Measurements from ENCODE around the gene FASLG. TPM values are rescaled to one million over a fixed set of nuclear protein-coding genes. Genes with fewer than 3 reads are reported as not detected.
A peak's percentile ranks its signal among the peaks of the same experiment; 100 is the strongest.

FASLG gene
- total RNA-seq (not detected in 2 replicates), polyA plus RNA-seq (not detected in 2 replicates)

DNA sequence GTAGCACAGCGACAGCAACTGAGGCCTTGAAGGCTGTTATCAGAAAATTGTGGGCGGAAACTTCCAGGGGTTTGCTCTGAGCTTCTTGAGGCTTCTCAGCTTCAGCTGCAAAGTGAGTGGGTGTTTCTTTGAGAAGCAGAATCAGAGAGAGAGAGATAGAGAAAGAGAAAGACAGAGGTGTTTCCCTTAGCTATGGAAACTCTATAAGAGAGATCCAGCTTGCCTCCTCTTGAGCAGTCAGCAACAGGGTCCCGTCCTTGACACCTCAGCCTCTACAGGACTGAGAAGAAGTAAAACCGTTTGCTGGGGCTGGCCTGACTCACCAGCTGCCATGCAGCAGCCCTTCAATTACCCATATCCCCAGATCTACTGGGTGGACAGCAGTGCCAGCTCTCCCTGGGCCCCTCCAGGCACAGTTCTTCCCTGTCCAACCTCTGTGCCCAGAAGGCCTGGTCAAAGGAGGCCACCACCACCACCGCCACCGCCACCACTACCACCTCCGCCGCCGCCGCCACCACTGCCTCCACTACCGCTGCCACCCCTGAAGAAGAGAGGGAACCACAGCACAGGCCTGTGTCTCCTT lies at the start of gene FASLG:
Gene FASLG (plus strand): TSS at position 233 of the 583 bp plus-strand sequence. CDS start 99 bp downstream, at position 332.
- Histone ChIP-seq H3K9me3 (ENCODE audit: low read depth) (no peaks in the 10 kb centered on the region), H3K4me3 (no peak within 1 kb of the TSS), H3K36me3 (no peaks in the 10 kb centered on the region), H3K4me1 (ENCODE audit: low read depth) (no peaks in the 10 kb centered on the region), H3K27me3 (no peaks in the 10 kb centered on the region), H3K27ac (no peak within 1 kb of the TSS)
- no peak for TF ChIP-seq CTCF (IDR thresholded peaks at IDR 0.05; ENCODE audit: low read depth, low read length)
- DNase-seq (ENCODE audit: low read depth in 1 of 2, low spot score in 1 of 2): no peak

DNA sequence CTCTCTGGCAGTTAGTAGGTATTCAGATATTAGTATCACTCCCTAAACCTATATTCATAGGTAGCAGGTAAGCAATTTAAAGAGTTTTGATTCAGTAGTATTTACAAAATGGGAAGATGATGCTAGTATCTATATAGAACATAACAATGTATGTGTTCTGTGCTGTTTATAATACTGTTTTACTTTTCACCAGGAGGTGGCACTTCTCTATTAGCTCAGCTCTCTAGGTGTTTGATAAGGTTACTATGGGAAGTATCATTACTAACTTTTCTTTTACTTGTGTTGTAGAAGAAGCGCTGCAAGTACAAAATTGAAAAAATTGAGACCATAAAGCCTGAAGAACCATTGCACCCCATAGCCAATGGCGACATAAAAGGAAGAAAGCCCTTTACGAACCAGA lies 49.4 kb upstream of the FASLG start:
- H3K9me3 ChIP-seq (ENCODE audit: low read depth): no peaks in the 10 kb centered on the region
- H3K4me3 ChIP-seq: no peak overlapping the region
- peaks cover 10% of the 10 kb centered on the region for H3K4me1 ChIP-seq (ENCODE audit: low read depth)
- H3K27me3 ChIP-seq: no peaks in the 10 kb centered on the region
- peaks cover 27% of the 10 kb centered on the region for H3K36me3 ChIP-seq
- TF ChIP-seq CTCF (IDR thresholded peaks at IDR 0.05; ENCODE audit: low read depth, low read length): peak; percentile 41
- peak overlapping the region; percentile 32 for H3K27ac ChIP-seq
- DNase-seq (ENCODE audit: low read depth in 1 of 2, low spot score in 1 of 2): peak; percentile 9 to 45

DNA sequence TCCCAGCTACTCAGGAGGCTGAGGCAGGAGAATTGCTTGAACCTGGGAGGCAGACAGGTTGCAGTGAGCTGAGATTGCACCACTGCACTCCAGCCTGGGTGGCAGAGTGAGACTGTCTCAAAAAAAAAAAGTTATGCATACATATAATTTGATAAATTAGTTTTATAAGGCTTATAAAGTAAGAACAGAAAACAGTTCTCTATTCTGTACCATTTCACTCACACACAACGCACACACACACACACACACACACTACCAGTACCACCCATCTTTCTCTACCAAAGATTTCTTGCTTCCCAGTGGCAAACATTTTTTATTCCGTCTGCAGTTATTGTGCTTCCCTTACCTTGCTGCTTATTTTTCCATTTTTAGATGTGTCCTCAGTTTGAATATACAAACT lies 46.4 kb upstream of the FASLG start:
- H3K36me3 ChIP-seq: peaks cover 27% of the 10 kb centered on the region
- H3K4me1 ChIP-seq (ENCODE audit: low read depth): peaks cover 10% of the 10 kb centered on the region
- H3K27ac ChIP-seq: no peak overlapping the region
- no peaks in the 10 kb centered on the region for H3K9me3 ChIP-seq (ENCODE audit: low read depth)
- DNase-seq (ENCODE audit: low read depth in 1 of 2, low spot score in 1 of 2): no peak
- TF ChIP-seq CTCF (IDR thresholded peaks at IDR 0.05; ENCODE audit: low read depth, low read length): no peak
- H3K4me3 ChIP-seq: no peak overlapping the region
- H3K27me3 ChIP-seq: no peaks in the 10 kb centered on the region

- Histone ChIP-seq H3K27me3 (no peaks in the 10 kb centered on the region), H3K27ac (no peak overlapping the region), H3K9me3 (ENCODE audit: low read depth) (no peaks in the 10 kb centered on the region), H3K4me1 (ENCODE audit: low read depth) (peaks cover 3% of the 10 kb centered on the region), H3K4me3 (no peak overlapping the region), H3K36me3 (peaks cover 24% of the 10 kb centered on the region)
- no peak for DNase-seq (ENCODE audit: low read depth in 1 of 2, low spot score in 1 of 2)
- TF ChIP-seq CTCF (IDR thresholded peaks at IDR 0.05; ENCODE audit: low read depth, low read length): no peak
Observed at GRCh38 chr1:172613294-172613693, 45.6 kb upstream of the FASLG start.

DNA sequence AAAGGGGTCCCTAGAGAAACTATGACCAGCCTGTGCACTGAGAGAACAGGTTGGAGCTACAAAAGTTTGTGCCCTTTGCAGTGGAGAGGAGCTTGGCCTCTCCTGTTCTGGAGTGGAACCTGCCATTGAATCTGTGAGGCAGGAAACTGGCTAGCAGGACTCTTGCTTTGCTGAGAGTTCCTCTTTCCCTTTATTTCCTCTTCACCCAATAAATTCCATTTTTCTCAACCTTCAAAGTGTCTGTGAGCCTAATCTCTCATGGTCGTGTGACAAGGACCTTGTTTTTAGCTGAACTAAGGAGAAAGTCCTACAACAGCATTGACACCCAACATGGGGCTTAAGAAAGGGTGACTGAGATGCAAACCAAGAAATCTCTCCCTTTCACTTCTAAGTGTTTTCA lies 42.7 kb upstream of the FASLG start:
- Histone ChIP-seq H3K4me3 (no peak overlapping the region), H3K36me3 (peaks cover 7% of the 10 kb centered on the region), H3K4me1 (ENCODE audit: low read depth) (no peaks in the 10 kb centered on the region), H3K27me3 (no peaks in the 10 kb centered on the region), H3K9me3 (ENCODE audit: low read depth) (no peaks in the 10 kb centered on the region), H3K27ac (no peak overlapping the region)
- no peak for TF ChIP-seq CTCF (IDR thresholded peaks at IDR 0.05; ENCODE audit: low read depth, low read length)
- no peak for DNase-seq (ENCODE audit: low read depth in 1 of 2, low spot score in 1 of 2)
